SU-DHL-6 (cell line): ENCODE measurements around the gene MYLK3.

Experiments used
- H2AFZ ChIP-seq: fragments of 200-600 bp; sonication (generic); 2 replicates; pipeline ENCODE4 v1.6.1; 2014; ENCODE audit warnings: low read depth, mild to moderate bottlenecking, moderate library complexity, mixed read lengths, antibody characterized with exemption, low read length; ENCODE audit not compliant: severe bottlenecking
- H3F3A ChIP-seq: fragments of 200-600 bp; shearing (Covaris generic); 2 replicates; pipeline ENCODE4 v1.6.0; 2016; ENCODE audit warnings: antibody characterized with exemption, mild to moderate bottlenecking; ENCODE audit not compliant: insufficient read depth
- H3K27ac ChIP-seq: fragments of 200-600 bp; sonication (generic); 2 replicates; pipeline ENCODE4 v1.5.1; 2016; ENCODE audit warnings: low read depth, mild to moderate bottlenecking, low read length, moderate library complexity, mixed read lengths
- H3K27me3 ChIP-seq: fragments of 200-600 bp; sonication (generic), shearing (Covaris generic); 2 replicates; pipeline ENCODE4 v1.6.0; 2014; ENCODE audit warnings: mild to moderate bottlenecking, low read length
- H3K36me3 ChIP-seq: fragments of 200-600 bp; sonication (generic); 2 replicates; pipeline ENCODE4 v1.6.1; 2014; ENCODE audit warnings: mild to moderate bottlenecking, low read length, mixed read lengths
- H3K4me2 ChIP-seq: fragments of 300-600, 200-600 bp; shearing (Covaris generic), sonication (generic); 2 replicates; pipeline ENCODE4 v1.6.0; 2014; ENCODE audit warnings: low read length, low read depth, mild to moderate bottlenecking; ENCODE audit not compliant: poor library complexity, severe bottlenecking
- H3K4me3 ChIP-seq: fragments of 200-600 bp; sonication (generic); 2 replicates; pipeline ENCODE4 v1.5.1; 2014; ENCODE audit warnings: antibody characterized with exemption, low read length, mild to moderate bottlenecking, mixed read lengths; ENCODE audit not compliant: insufficient read depth, poor library complexity, severe bottlenecking
- H3K79me2 ChIP-seq: fragments of 200-600 bp; sonication (generic); 2 replicates; pipeline ENCODE4 v1.6.1; 2014; ENCODE audit warnings: mild to moderate bottlenecking, low read length, moderate library complexity; ENCODE audit not compliant: insufficient read depth
- H3K9ac ChIP-seq: fragments of 200-600 bp; sonication (generic); 2 replicates; pipeline ENCODE4 v1.7.0; 2014; ENCODE audit warnings: mild to moderate bottlenecking, low read length
- H3K9me2 ChIP-seq: fragments of 200-600 bp; sonication (generic); replicated peaks from 2 replicates; pipeline ENCODE4 v1.6.1; 2014; ENCODE audit warnings: low read length; ENCODE audit not compliant: insufficient read depth
- H3K9me3 ChIP-seq: fragments of 200-600 bp; sonication (generic); 2 replicates; pipeline ENCODE4 v1.6.1; 2014; ENCODE audit warnings: low read length, mixed read lengths; ENCODE audit not compliant: insufficient read depth
- H4K20me1 ChIP-seq: fragments of 200-600 bp; sonication (generic); 2 replicates; pipeline ENCODE4 v1.6.1; 2014; ENCODE audit warnings: low read depth, mild to moderate bottlenecking, antibody characterized with exemption, low read length, moderate library complexity, mixed read lengths
- EZH2phosphoT487 ChIP-seq: fragments of 200-600 bp; sonication (generic), shearing (Covaris generic); conservative IDR thresholded peaks from 2 replicates; pipeline ENCODE4 v1.6.1; 2018; ENCODE audit warnings: mild to moderate bottlenecking, antibody characterized with exemption, low read length, moderate library complexity, mixed read lengths
- TF ChIP-seq, protein P1 (sequence below): fragments of 200-600 bp; sonication (generic); IDR thresholded peaks from one replicate; pipeline ENCODE4 v1.5.1; 2017; ENCODE audit warnings: antibody characterized with exemption, mild to moderate bottlenecking, low read length, moderate library complexity; ENCODE audit not compliant: insufficient read depth, poor library complexity, severe bottlenecking

The MYLK3 gene

DNA sequence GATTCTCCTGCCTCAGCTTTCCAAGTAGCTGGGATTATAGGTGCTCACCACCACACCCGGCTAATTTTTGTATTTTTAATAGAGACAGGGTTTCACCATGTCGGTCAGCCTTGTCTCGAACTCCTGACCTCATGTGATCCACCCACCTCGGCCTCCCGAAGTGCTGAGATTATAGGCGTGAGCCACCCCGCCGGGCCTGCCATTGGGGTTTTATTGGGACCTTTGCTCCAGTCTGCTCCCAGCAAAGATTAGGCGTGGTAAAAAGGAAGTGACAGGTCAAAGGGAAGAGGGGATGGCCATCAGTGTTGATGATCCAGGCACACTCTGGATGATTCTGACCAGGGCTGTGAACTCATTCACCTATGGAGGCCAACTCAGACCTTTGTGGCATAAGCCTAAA lies 20.5 kb downstream of the MYLK3 start:
- Histone ChIP-seq H3K9me2 (no peaks in the 10 kb centered on the region), H3K4me2 (no peak overlapping the region), H3K9ac (no peak overlapping the region), H3K9me3 (peaks cover 10% of the 10 kb centered on the region; the same call in 1 of the 2 replicates), H3K27me3 (no peaks in the 10 kb centered on the region), H3K4me3 (no peak overlapping the region), H3F3A (no peaks in the 10 kb centered on the region), H4K20me1 (no peaks in the 10 kb centered on the region), H3K79me2 (no peaks in the 10 kb centered on the region), H2AFZ (no peak overlapping the region), H3K36me3 (no peaks in the 10 kb centered on the region), H3K27ac (no peak overlapping the region)
- no peak for TF ChIP-seq EZH2phosphoT487
- TF ChIP-seq, protein P1, sequence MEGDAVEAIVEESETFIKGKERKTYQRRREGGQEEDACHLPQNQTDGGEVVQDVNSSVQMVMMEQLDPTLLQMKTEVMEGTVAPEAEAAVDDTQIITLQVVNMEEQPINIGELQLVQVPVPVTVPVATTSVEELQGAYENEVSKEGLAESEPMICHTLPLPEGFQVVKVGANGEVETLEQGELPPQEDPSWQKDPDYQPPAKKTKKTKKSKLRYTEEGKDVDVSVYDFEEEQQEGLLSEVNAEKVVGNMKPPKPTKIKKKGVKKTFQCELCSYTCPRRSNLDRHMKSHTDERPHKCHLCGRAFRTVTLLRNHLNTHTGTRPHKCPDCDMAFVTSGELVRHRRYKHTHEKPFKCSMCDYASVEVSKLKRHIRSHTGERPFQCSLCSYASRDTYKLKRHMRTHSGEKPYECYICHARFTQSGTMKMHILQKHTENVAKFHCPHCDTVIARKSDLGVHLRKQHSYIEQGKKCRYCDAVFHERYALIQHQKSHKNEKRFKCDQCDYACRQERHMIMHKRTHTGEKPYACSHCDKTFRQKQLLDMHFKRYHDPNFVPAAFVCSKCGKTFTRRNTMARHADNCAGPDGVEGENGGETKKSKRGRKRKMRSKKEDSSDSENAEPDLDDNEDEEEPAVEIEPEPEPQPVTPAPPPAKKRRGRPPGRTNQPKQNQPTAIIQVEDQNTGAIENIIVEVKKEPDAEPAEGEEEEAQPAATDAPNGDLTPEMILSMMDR: no peak

DNA sequence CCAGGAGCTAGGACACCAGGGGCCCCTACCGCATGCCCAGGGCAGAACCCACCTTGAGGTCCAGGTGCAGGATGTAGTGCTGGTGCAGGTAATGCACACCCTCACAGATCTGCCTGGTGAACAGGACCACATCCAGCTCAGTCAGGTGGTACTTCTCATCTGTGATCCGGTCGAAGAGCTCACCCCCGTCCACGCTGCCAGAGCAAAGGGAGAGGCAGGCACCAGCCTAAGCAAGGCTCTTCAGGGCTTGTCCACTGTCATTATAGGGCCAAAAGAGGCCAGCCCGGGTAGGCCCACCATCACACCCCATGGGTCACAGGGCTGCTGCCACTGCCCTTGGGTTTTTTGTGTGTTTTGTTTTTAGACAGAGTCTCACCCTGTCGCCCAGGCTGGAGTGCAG lies 21.0 kb downstream of the MYLK3 start:
- Histone ChIP-seq H3K9me3 (peaks cover 10% of the 10 kb centered on the region; the same call in 1 of the 2 replicates), H2AFZ (no peak overlapping the region), H4K20me1 (no peaks in the 10 kb centered on the region), H3K4me3 (no peak overlapping the region), H3K4me2 (no peak overlapping the region), H3K79me2 (no peaks in the 10 kb centered on the region), H3K27me3 (no peaks in the 10 kb centered on the region), H3K9me2 (no peaks in the 10 kb centered on the region), H3K27ac (no peak overlapping the region), H3K36me3 (no peaks in the 10 kb centered on the region), H3K9ac (no peak overlapping the region), H3F3A (no peaks in the 10 kb centered on the region)
- TF ChIP-seq EZH2phosphoT487: no peak
- TF ChIP-seq, protein P1: no peak

DNA sequence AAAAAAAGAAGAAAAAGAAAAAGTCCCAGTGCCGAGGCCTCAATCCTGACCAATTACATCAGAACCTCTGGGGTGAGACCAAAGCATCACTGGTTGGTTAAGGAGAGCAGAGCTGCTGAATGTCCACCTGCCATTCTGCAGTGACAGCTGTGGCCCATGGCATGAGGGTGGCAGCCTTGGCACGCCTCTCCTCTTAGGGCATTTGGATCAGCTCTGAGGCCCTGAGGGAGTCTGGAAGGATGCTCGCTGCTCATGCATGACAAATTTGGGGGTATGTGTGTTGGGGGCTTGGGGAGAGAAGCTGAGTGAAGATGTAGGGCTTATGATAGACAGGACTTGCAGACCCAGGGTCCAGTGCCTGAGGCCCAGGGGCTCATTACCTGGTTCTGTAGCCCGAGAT lies 26.3 kb downstream of the MYLK3 start:
- Histone ChIP-seq H3K79me2 (no peaks in the 10 kb centered on the region), H3K9me2 (no peaks in the 10 kb centered on the region), H3K36me3 (no peaks in the 10 kb centered on the region), H4K20me1 (no peaks in the 10 kb centered on the region), H3F3A (no peaks in the 10 kb centered on the region), H3K9me3 (peaks cover 10% of the 10 kb centered on the region; the same call in 1 of the 2 replicates), H3K9ac (no peak overlapping the region), H3K27ac (no peak overlapping the region), H2AFZ (no peak overlapping the region), H3K27me3 (no peaks in the 10 kb centered on the region), H3K4me2 (no peak overlapping the region), H3K4me3 (no peak overlapping the region)
- TF ChIP-seq EZH2phosphoT487: no peak
- TF ChIP-seq, protein P1: no peak
